OCI-LY1 (cell line): ENCODE measurements around the gene EIF3L.

Experiments used
- CTCF ChIP-seq: fragments of 200-600 bp; sonication (generic), shearing (Covaris generic); IDR thresholded peaks from 2 replicates; pipeline ENCODE4 v1.5.1; 2017; ENCODE audit warnings: mild to moderate bottlenecking, antibody characterized with exemption, low read length, moderate library complexity, mixed read lengths
- EZH2 ChIP-seq: fragments of 200-600 bp; sonication (generic), shearing (Covaris generic); IDR thresholded peaks from 2 replicates; pipeline ENCODE4 v1.8.0; 2017; ENCODE audit warnings: borderline replicate concordance, mixed run types, mild to moderate bottlenecking, antibody characterized with exemption, low read length, moderate library complexity, mixed read lengths

GRCh38 chr22:37801946-37802309 is 47.3 kb upstream of the EIF3L start:
- no peak for TF ChIP-seq CTCF
- TF ChIP-seq EZH2: no peak
